Raji (cell line): Measurements from ENCODE around the gene SEMA6A.

ENCODE experiments used
- POLR2A ChIP-seq: IDR thresholded peaks from 2 replicates; pipeline ENCODE4 v1.6.1; 2011; ENCODE audit warnings: low read depth, low read length, control low read depth; ENCODE audit not compliant: insufficient read depth

The SEMA6A gene

GRCh38 chr5:116574367-116575325 is at the start of gene SEMA6A:
Gene SEMA6A (minus strand): TSS chr5:116574823. CDS start chr5:116504944, 69,879 bp downstream.
- no peak for TF ChIP-seq POLR2A

DNA sequence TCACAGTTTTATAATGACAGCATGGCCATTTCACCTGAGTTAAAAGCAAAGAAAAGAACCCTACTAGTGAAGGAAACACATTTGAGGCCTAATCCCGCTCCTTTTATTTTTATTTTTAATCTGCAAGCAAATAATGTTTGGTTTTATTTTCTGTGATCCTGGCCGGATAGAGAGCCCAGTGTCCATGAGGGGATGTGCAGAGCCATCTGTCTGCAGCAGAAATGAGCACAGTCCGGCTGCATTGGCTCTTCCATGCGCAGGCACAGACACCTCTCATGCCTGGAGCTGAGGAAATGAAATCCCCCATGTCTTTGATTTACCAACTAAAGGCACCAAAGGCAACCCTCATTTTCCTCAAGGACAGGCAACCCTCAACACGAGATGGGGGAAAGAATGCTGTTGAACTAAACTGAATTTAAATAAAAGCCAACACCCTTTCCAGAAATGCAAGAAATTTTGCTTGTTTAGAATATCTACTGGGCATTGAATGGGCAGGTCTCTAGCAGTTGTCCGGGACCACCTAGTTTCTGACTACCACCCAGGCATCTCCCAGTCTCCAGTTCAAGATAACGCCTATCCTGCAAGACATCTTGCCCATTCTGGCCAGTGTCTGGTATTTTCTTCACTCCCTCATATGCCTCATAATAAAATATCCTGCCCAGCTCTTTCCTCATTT is 47.9 kb upstream of the SEMA6A start:
- TF ChIP-seq POLR2A = no peak

GRCh38 chr5:116621599-116621998 is 47.0 kb upstream of the SEMA6A start:
- TF ChIP-seq POLR2A = no peak

GRCh38 chr5:116616876-116617275 is 42.3 kb upstream of the SEMA6A start:
- no peak for TF ChIP-seq POLR2A

- TF ChIP-seq POLR2A = no peak
Observed at GRCh38 chr5:116614603-116614920, 39.9 kb upstream of the SEMA6A start.

- TF ChIP-seq POLR2A = no peak
Observed at GRCh38 chr5:116613445-116613844, 38.8 kb upstream of the SEMA6A start.

DNA sequence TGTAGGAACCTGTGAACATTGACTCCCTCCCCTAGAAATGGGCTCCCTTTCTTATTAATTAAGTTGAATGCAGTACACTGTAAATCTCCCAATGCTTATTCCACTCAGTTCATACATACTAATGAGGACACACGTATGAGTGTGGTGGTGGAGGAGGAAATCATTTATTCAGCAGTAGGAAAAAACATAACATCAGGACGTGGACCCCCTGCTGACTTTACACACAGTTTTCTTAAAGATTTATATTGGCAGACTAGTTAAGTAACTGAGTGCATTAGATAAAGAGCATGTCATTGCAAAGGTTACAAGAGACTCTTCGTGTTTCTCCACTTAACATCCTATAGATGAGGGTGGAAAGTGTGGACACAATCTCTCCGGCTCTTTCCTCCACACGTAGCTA is 37.8 kb upstream of the SEMA6A start:
- no peak for TF ChIP-seq POLR2A

- TF ChIP-seq POLR2A = no peak
Observed at GRCh38 chr5:116605310-116606070, 30.9 kb upstream of the SEMA6A start.

DNA sequence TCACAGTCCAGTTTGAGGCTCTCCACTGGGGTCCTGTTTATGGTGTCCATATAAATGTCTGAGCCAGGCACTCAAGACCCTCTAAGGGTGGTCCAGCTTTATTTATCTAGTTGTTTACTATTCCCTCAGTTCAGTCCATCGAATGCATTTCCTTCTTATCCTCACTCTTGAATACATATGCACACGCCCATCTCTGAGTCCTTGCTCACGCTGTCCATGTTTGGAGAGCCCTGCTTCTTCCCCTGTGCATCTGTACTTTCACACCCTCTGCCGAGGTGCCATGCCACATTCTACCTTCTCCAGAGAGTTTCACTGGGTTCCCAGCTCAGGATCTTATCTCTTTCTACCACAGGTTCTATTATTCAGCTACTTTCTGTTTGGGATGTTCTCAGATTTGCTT is 30.2 kb upstream of the SEMA6A start:
- TF ChIP-seq POLR2A = no peak

DNA sequence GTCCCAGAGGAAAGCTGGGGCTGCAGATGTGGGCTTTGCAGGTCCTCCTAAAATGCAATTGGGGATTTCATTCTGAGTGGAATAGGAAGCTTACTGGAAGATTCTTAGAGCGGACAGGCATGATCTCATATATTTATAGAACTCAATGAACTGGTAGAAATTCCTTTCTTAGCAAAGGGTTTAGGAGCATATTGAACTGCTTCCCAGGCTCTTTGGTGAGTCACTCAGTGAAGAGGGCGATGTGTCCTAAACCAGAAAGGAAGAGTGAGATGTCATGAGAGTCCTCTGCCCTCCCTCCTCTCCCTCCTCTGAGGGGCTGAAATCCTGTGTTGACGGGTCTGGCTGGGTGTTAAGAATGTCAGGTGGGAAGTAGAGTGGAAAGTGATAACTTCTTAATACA is 26.3 kb upstream of the SEMA6A start:
- no peak for TF ChIP-seq POLR2A

DNA sequence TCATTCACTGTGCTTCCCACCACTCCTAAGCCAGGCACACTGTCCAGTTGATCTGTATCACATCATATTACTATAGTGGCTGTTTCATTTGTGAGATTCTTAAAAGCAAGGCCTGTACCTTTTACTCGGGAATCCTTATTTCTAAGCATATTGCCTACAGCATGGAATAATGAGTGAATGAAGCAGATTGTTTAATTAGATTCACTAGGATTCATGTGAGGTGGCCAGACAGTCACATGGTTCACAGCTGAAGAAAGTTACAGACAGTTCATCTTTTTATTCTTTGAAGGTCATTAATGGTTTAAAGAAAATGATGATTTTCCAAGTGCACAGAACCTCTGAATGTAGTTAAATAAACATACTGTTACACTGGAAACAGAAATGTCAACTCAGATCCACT is 24.3 kb upstream of the SEMA6A start:
- no peak for TF ChIP-seq POLR2A

DNA sequence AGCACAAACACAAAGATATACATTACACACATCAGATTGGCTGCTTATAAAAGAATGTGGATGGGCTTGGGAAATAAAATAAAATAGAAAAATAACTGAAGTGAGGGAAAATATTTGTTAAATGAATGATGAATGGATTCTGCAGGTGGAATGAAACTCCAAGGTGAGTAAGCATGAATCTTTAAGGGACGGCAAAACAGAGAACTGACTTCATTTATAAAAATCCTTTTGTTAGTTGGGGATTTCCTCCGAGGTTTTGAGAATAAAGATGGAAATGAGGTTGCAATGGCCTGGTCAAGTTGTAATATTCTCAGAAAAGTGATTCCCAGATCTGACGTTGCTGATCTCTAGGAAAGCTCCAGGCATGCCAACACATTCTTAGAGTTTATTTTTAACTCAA is 20.9 kb upstream of the SEMA6A start:
- no peak for TF ChIP-seq POLR2A

DNA sequence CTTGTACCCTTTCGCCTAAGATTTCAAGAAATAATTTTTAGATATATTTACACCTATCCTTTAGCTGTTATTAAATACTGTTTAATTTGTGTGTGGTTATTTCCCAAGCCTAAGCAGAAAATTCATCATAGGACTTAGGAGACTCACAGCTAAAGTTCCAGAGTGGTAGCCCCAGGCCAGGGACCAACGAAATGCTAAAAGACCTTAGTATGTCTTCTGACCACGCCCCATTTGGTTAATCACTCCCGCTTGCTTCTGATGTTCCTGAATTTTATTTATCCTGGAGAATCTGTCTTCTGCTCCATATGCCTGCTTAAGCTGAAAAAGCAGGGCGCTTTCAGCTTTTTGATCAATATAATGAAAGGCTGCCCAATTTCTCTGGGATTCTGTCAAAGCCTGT is 18.7 kb upstream of the SEMA6A start:
- no peak for TF ChIP-seq POLR2A

GRCh38 chr5:116585227-116585626 is 10.6 kb upstream of the SEMA6A start:
- TF ChIP-seq POLR2A = no peak

DNA sequence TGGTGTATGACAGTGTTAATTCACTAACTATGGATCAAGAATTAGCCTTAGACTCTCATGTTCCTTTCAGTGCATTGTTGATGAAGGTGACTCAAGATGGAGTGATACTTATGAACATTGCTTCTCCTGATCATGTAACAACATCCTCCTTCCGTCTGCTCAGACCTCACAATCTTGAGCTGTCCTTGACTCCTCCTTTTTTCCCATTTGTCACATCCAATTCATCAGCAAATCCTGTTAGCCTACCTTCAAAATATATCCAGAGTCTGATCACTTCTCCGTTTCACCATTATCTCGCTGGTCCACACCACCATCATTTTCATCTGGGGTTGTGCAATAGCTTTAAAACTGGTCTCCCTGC is 9.2 kb upstream of the SEMA6A start:
- no peak for TF ChIP-seq POLR2A

DNA sequence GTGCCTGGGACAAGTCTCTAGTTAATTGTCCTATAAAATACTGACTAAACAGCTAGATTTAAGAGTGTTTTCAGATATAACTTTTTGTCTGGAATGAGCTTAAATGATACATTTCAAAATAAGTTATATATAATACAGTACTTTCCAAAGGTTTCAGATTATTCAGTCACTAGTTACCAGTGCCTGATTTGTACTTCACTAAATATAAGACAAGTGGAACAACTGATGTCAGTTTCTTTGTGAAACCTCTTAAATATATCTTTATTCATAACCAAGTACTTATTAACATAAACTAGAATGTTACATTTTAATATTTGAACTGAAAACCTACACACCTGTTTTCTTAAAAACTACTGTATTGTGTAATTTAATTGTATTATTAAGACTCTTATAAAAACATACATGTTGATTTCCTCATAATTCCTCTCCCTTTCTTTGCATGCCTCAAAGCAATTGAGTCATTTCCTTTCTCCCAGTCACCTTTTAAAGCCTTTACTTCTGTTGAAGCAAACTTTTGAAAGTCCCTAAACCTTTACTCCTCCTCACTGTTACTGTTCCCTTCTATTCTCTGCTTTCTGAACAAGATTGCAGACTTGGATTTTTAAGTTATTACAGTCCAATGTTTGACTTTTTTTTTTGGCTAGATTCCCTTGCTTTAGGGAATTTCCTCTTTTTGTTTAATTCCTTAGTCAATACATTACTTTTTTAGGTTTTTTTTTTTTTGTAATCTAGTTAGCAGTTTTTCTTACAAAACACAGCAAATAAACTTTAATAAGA is 8.7 kb upstream of the SEMA6A start:
- no peak for TF ChIP-seq POLR2A

GRCh38 chr5:116581910-116582309 is 7.3 kb upstream of the SEMA6A start:
- TF ChIP-seq POLR2A = no peak
